Activated naive CD8-positive, alpha-beta T cell treated with anti-CD3 and anti-CD28 coated beads for 36 hours (primary cell): ENCODE measurements around the gene ELOVL7. TPM values are rescaled to one million over a fixed set of nuclear protein-coding genes. Genes with fewer than 3 reads are reported as not detected.
"Not testable (repeated sequence)": the region's sequence is repeated elsewhere in the genome, so short reads cannot be mapped to it uniquely, and the experiment has no call there.

Experiments used
- DNase-seq: peaks from one replicate; pipeline ENCODE4 v3.0.0; 2021
- H3K27ac Mint-ChIP-seq: one replicate; pipeline ENCODE4 v1.8.0; 2022; ENCODE audit warnings: mild to moderate bottlenecking, moderate library complexity, mixed read lengths
- H3K27me3 Mint-ChIP-seq: one replicate; pipeline ENCODE4 v1.8.0; 2022; ENCODE audit warnings: mild to moderate bottlenecking, mixed read lengths
- H3K36me3 Mint-ChIP-seq: one replicate; pipeline ENCODE4 v1.8.0; 2021; ENCODE audit warnings: mild to moderate bottlenecking, mixed read lengths
- H3K4me1 Mint-ChIP-seq: one replicate; pipeline ENCODE4 v1.8.0; 2021; ENCODE audit warnings: mixed read lengths
- H3K4me3 Mint-ChIP-seq: one replicate; pipeline ENCODE4 v1.8.0; 2022; ENCODE audit warnings: mild to moderate bottlenecking, moderate library complexity, mixed read lengths
- H3K9me3 Mint-ChIP-seq: one replicate; pipeline ENCODE4 v1.8.0; 2022; ENCODE audit warnings: mixed read lengths
- total RNA-seq, 2 experiments: library from RNA; stranded (reverse); gene quantifications; one replicate each; pipeline ENCODE4 v1.2.3, GENCODE V29; 2021

The ELOVL7 gene
- total RNA-seq, 2 experiments from 2014 or later, result 0.31 to 0.32 TPM

- Mint-ChIP-seq H3K36me3 (no peaks in the 10 kb centered on the region), H3K27ac (no peak overlapping the region), H3K4me3 (no peak overlapping the region), H3K4me1 (no peaks in the 10 kb centered on the region), H3K9me3 (no peaks in the 10 kb centered on the region), H3K27me3 (no peaks in the 10 kb centered on the region)
- no peak for DNase-seq
These were observed 23.2 kb downstream of the ELOVL7 start for GRCh38 chr5:60820593-60821487.

- not testable (repeated sequence) for H3K27me3 Mint-ChIP-seq, H3K4me3 Mint-ChIP-seq, H3K36me3 Mint-ChIP-seq, H3K27ac Mint-ChIP-seq, H3K4me1 Mint-ChIP-seq, DNase-seq, H3K9me3 Mint-ChIP-seq
These were observed 27.9 kb downstream of the ELOVL7 start for GRCh38 chr5:60816138-60816537.

GRCh38 chr5:60814498-60814897 lies 29.6 kb downstream of the ELOVL7 start:
- Mint-ChIP-seq H3K4me3 (no peak overlapping the region), H3K4me1 (no peaks in the 10 kb centered on the region), H3K27ac (no peak overlapping the region), H3K9me3 (no peaks in the 10 kb centered on the region), H3K27me3 (no peaks in the 10 kb centered on the region), H3K36me3 (no peaks in the 10 kb centered on the region)
- no peak for DNase-seq

- Mint-ChIP-seq H3K4me3 (no peak overlapping the region), H3K9me3 (no peaks in the 10 kb centered on the region), H3K4me1 (no peaks in the 10 kb centered on the region), H3K36me3 (no peaks in the 10 kb centered on the region), H3K27ac (no peak overlapping the region), H3K27me3 (no peaks in the 10 kb centered on the region)
- DNase-seq, result no peak
These were observed 31.6 kb downstream of the ELOVL7 start for GRCh38 chr5:60812426-60812825.

- H3K4me1 Mint-ChIP-seq, result no peaks in the 10 kb centered on the region
- DNase-seq, result no peak
- no peaks in the 10 kb centered on the region for H3K36me3 Mint-ChIP-seq
- H3K27ac Mint-ChIP-seq, result no peak overlapping the region
- peaks cover 3% of the 10 kb centered on the region for H3K27me3 Mint-ChIP-seq
- no peaks in the 10 kb centered on the region for H3K9me3 Mint-ChIP-seq
- H3K4me3 Mint-ChIP-seq, result no peak overlapping the region
These were observed 33.0 kb downstream of the ELOVL7 start for GRCh38 chr5:60811105-60811504.

GRCh38 chr5:60810438-60811085 lies 33.5 kb downstream of the ELOVL7 start:
- no peak overlapping the region for H3K4me3 Mint-ChIP-seq
- H3K36me3 Mint-ChIP-seq, result no peaks in the 10 kb centered on the region

GRCh38 chr5:60809891-60810425 lies 34.1 kb downstream of the ELOVL7 start:
- H3K9me3 Mint-ChIP-seq, result no peaks in the 10 kb centered on the region
- no peak overlapping the region for H3K27ac Mint-ChIP-seq
- H3K4me3 Mint-ChIP-seq, result no peak overlapping the region
- H3K4me1 Mint-ChIP-seq, result no peaks in the 10 kb centered on the region
- DNase-seq, result no peak
- no peaks in the 10 kb centered on the region for H3K36me3 Mint-ChIP-seq
- H3K27me3 Mint-ChIP-seq, result peaks cover 3% of the 10 kb centered on the region

More at GRCh38 chr5:60810438-60811085, 33.5 kb downstream of the ELOVL7 start:
- Mint-ChIP-seq H3K27me3 (peaks cover 3% of the 10 kb centered on the region), H3K4me1 (no peaks in the 10 kb centered on the region), H3K27ac (no peak overlapping the region), H3K9me3 (no peaks in the 10 kb centered on the region)
- no peak for DNase-seq

- Mint-ChIP-seq H3K4me3 (no peak overlapping the region), H3K9me3 (no peaks in the 10 kb centered on the region), H3K4me1 (no peaks in the 10 kb centered on the region), H3K27ac (no peak overlapping the region), H3K27me3 (peaks cover 6% of the 10 kb centered on the region), H3K36me3 (no peaks in the 10 kb centered on the region)
- no peak for DNase-seq
These were observed 37.4 kb downstream of the ELOVL7 start for GRCh38 chr5:60806591-60807243.

- Mint-ChIP-seq H3K4me1 (no peaks in the 10 kb centered on the region), H3K36me3 (no peaks in the 10 kb centered on the region), H3K9me3 (no peaks in the 10 kb centered on the region), H3K27me3 (peaks cover 10% of the 10 kb centered on the region), H3K4me3 (no peak overlapping the region), H3K27ac (no peak overlapping the region)
- no peak for DNase-seq
These were observed 38.6 kb downstream of the ELOVL7 start for GRCh38 chr5:60805463-60805862.

- Mint-ChIP-seq H3K4me3 (no peak overlapping the region), H3K9me3 (no peaks in the 10 kb centered on the region), H3K36me3 (no peaks in the 10 kb centered on the region), H3K4me1 (no peaks in the 10 kb centered on the region), H3K27ac (no peak overlapping the region), H3K27me3 (peaks cover 10% of the 10 kb centered on the region)
- no peak for DNase-seq
These were observed 40.4 kb downstream of the ELOVL7 start for GRCh38 chr5:60803712-60804111.

GRCh38 chr5:60802986-60803385 lies 41.1 kb downstream of the ELOVL7 start:
- Mint-ChIP-seq H3K9me3 (no peaks in the 10 kb centered on the region), H3K27ac (no peak overlapping the region), H3K27me3 (peaks cover 11% of the 10 kb centered on the region)

GRCh38 chr5:60802226-60802625 lies 41.8 kb downstream of the ELOVL7 start:
- no peaks in the 10 kb centered on the region for H3K4me1 Mint-ChIP-seq
- H3K27me3 Mint-ChIP-seq, result peaks cover 13% of the 10 kb centered on the region
- no peak overlapping the region for H3K27ac Mint-ChIP-seq
- DNase-seq, result no peak
- H3K4me3 Mint-ChIP-seq, result no peak overlapping the region
- H3K9me3 Mint-ChIP-seq, result no peaks in the 10 kb centered on the region
- no peaks in the 10 kb centered on the region for H3K36me3 Mint-ChIP-seq

More at GRCh38 chr5:60802986-60803385, 41.1 kb downstream of the ELOVL7 start:
- Mint-ChIP-seq H3K4me3 (no peak overlapping the region), H3K36me3 (no peaks in the 10 kb centered on the region), H3K4me1 (no peaks in the 10 kb centered on the region)
- DNase-seq, result no peak

GRCh38 chr5:60797482-60798153 lies 46.5 kb downstream of the ELOVL7 start:
- DNase-seq, result no peak
- Mint-ChIP-seq H3K27me3 (peaks cover 9% of the 10 kb centered on the region), H3K4me3 (no peak overlapping the region), H3K27ac (no peak overlapping the region), H3K36me3 (no peaks in the 10 kb centered on the region), H3K9me3 (no peaks in the 10 kb centered on the region), H3K4me1 (no peaks in the 10 kb centered on the region)

- not testable (repeated sequence) for H3K27ac Mint-ChIP-seq, H3K9me3 Mint-ChIP-seq, H3K4me3 Mint-ChIP-seq, DNase-seq, H3K4me1 Mint-ChIP-seq, H3K36me3 Mint-ChIP-seq, H3K27me3 Mint-ChIP-seq
These were observed 48.6 kb downstream of the ELOVL7 start for GRCh38 chr5:60795424-60795950.
